Sigmoid colon (tissue), 7 donors: ENCODE results near the gene FCAMR. TPM values are rescaled to one million over a fixed set of nuclear protein-coding genes. Genes with fewer than 3 reads are reported as not detected.

Experiments used
- DNase-seq: peaks from one replicate; pipeline ENCODE4 v3.0.0-alpha.2; 2019
- H3K27ac ChIP-seq, 4 donors: fragments of 200-600 bp; sonication (generic); one replicate each; pipeline ENCODE4 v1.5.1; 2016 to 2019; ENCODE audit warnings: mild to moderate bottlenecking in 1 of 4
- H3K27me3 ChIP-seq, 3 donors: fragments of 200-600 bp; sonication (generic); one replicate each; pipeline ENCODE4 v1.5.1; 2019; ENCODE audit warnings: mild to moderate bottlenecking in 1 of 3
- H3K36me3 ChIP-seq, 4 donors: fragments of 200-600 bp; sonication (generic); one replicate each; pipeline ENCODE4 v1.5.1; 2016 to 2019
- H3K4me1 ChIP-seq, 4 donors: fragments of 200-600 bp; sonication (generic); one replicate each; pipeline ENCODE4 v1.5.1; 2017 to 2019
- H3K4me3 ChIP-seq, 4 donors: fragments of 200-600 bp; sonication (generic); one replicate each; pipeline ENCODE4 v1.5.1; 2017 to 2019; ENCODE audit warnings: mild to moderate bottlenecking in 2 of 4, moderate library complexity in 1 of 4
- H3K9me3 ChIP-seq, 4 donors: fragments of 200-600 bp in 3 of 4; sonication (generic) in 3 of 4; one replicate each; pipeline versions ENCODE4 v1.5.1 to v1.6.1; 2013 to 2019
- CTCF ChIP-seq, 4 experiments: fragments of 450-650 bp in 3 of 4; fragments of 200-600 bp in 1 of 4; IDR thresholded peaks; one replicate each; pipeline ENCODE4 v1.5.1; 2016 to 2019; ENCODE audit warnings: antibody characterized with exemption in 4 of 4, mild to moderate bottlenecking in 3 of 4, moderate library complexity in 2 of 4
- EP300 ChIP-seq, 4 donors: sonication (generic); formaldehyde crosslinking; IDR thresholded peaks; one replicate each; pipeline ENCODE4 v1.6.1; 2017; ENCODE audit warnings: antibody characterized with exemption in 4 of 4
- POLR2A ChIP-seq, 2 donors: fragments of 450-650 bp; IDR thresholded peaks; one replicate each; pipeline ENCODE4 v1.6.1; 2016; ENCODE audit warnings: antibody characterized with exemption in 2 of 2, mild to moderate bottlenecking in 2 of 2, moderate library complexity in 2 of 2
- POLR2AphosphoS5 ChIP-seq, 4 donors: sonication (generic); formaldehyde crosslinking; IDR thresholded peaks; one replicate each; pipeline ENCODE4 v1.6.1; 2017; ENCODE audit warnings: antibody characterized with exemption in 4 of 4
- WGBS, 2 donors: extraction: QIAGEN DNeasy Blood & Tissue Kit; methylation state at CpG; one replicate each; pipeline ENCODE4 v1.1.7; 2013; 5-methylcytosine and 5-hydroxymethylcytosine counted together
- intact Hi-C: fragments of 100-400 bp; cut with DNase I; formaldehyde crosslinking; loops from one replicate; pipeline ENCODE4 v1.15.1; 2023
- polyA plus RNA-seq, 3 donors: library from polyadenylated mRNA; stranded (reverse); fragments of 200-250 nt; gene quantifications; one replicate each; pipeline ENCODE4 v1.2.3, GENCODE V29; 2013
- total RNA-seq, 4 donors: library from RNA; depleted of rRNA; stranded (reverse); fragments of >200 nt; gene quantifications; one replicate each; pipeline ENCODE4 v1.1.0, GENCODE V29; 2016
- donor health status: healthy with polysubstance abuse.
- donor health status: Bipolar disorder and iron deficiency.
- donor health status: healthy.

Gene FCAMR
- total and polyA plus RNA-seq, 7 donors: 1.5 TPM; not detected in 6

- WGBS, 2 donors: 21 to 64% methylated on average over 10 of the region's 10 CpGs
- no peaks in the 10 kb centered on the region for H3K9me3 ChIP-seq
- no peak overlapping the region for H3K4me3 ChIP-seq
- H3K27me3 ChIP-seq: no peaks in the 10 kb centered on the region
- no peaks in the 10 kb centered on the region for H3K36me3 ChIP-seq
- TF ChIP-seq CTCF (IDR thresholded peaks at IDR 0.05) (no peak), EP300 (IDR thresholded peaks at IDR 0.05) (no peak), POLR2AphosphoS5 (IDR thresholded peaks at IDR 0.05) (no peak)
- intact Hi-C loops: no loop called here
- DNase-seq: no peak
- H3K4me1 ChIP-seq: peaks cover 0 to 26% (median 5%) of the 10 kb centered on the region in 4 donors
- peak overlapping the region in 1 of 4 donors; percentile 47 for H3K27ac ChIP-seq
Measured at GRCh38 chr1:206954459-206955342, 15.6 kb downstream of the FCAMR start.

- H3K4me1 ChIP-seq: peaks cover 0 to 26% (median 5%) of the 10 kb centered on the region in 4 donors
- DNase-seq: no peak
Measured at GRCh38 chr1:206953626-206954025, 16.6 kb downstream of the FCAMR start.

GRCh38 chr1:206953126-206953525 lies 17.1 kb downstream of the FCAMR start:
- TF ChIP-seq POLR2A (IDR thresholded peaks at IDR 0.05): no peak
- TF ChIP-seq CTCF (IDR thresholded peaks at IDR 0.05): no peak
- intact Hi-C loops: no loop called here
- Histone ChIP-seq H3K27me3 (no peaks in the 10 kb centered on the region), H3K36me3 (no peaks in the 10 kb centered on the region), H3K4me1 (peaks cover 0 to 26% (median 5%) of the 10 kb centered on the region in 4 donors), H3K4me3 (no peak overlapping the region), H3K9me3 (no peaks in the 10 kb centered on the region), H3K27ac (no peak overlapping the region)
- DNase-seq: no peak
- WGBS, 2 donors: 17 to 71% methylated on average over 3 of the region's 3 CpGs

More at GRCh38 chr1:206953626-206954025, 16.6 kb downstream of the FCAMR start:
- Histone ChIP-seq H3K36me3 (no peaks in the 10 kb centered on the region), H3K27me3 (no peaks in the 10 kb centered on the region), H3K9me3 (no peaks in the 10 kb centered on the region), H3K27ac (no peak overlapping the region), H3K4me3 (no peak overlapping the region)
- intact Hi-C loops: no loop called here
- WGBS, 2 donors: 74 to 94% methylated on average over 2 of the region's 2 CpGs
- no peak for TF ChIP-seq CTCF (IDR thresholded peaks at IDR 0.05)
- no peak for TF ChIP-seq EP300 (IDR thresholded peaks at IDR 0.05)
- no peak for TF ChIP-seq POLR2AphosphoS5 (IDR thresholded peaks at IDR 0.05)
- no peak for TF ChIP-seq POLR2A (IDR thresholded peaks at IDR 0.05)

- no peaks in the 10 kb centered on the region for H3K36me3 ChIP-seq
- no peaks in the 10 kb centered on the region for H3K27me3 ChIP-seq
- no peaks in the 10 kb centered on the region for H3K9me3 ChIP-seq
- no peak for DNase-seq
- intact Hi-C loops: no loop called here
- 7 to 52% methylated on average over 4 of the region's 4 CpGs for WGBS, 2 donors
- peaks cover 0 to 26% (median 5%) of the 10 kb centered on the region in 4 donors for H3K4me1 ChIP-seq
- H3K4me3 ChIP-seq: no peak overlapping the region
- TF ChIP-seq EP300 (IDR thresholded peaks at IDR 0.05) (no peak), CTCF (IDR thresholded peaks at IDR 0.05) (no peak), POLR2AphosphoS5 (IDR thresholded peaks at IDR 0.05) (no peak), POLR2A (IDR thresholded peaks at IDR 0.05) (no peak)
- H3K27ac ChIP-seq: peak overlapping the region in 1 of 4 donors; percentile 7
Measured at GRCh38 chr1:206952171-206952570, 18.1 kb downstream of the FCAMR start.
